Aorta (tissue), 5 donors: ENCODE measurements around the gene TTC29. TPM values are rescaled to one million over a fixed set of nuclear protein-coding genes. Genes with fewer than 3 reads are reported as not detected.
"Not testable (repeated sequence)": the region's sequence is repeated elsewhere in the genome, so short reads cannot be mapped to it uniquely, and the experiment has no call there.

Experiments used
- ATAC-seq: fragments of 200-7000 bp; cut with Tn5 transposase; one replicate; pipeline ENCODE4 v1.9.1; 2022; ENCODE audit warnings: moderate library complexity; ENCODE audit not compliant: low FRiP score
- DNase-seq, 2 donors: peaks; one replicate each; pipeline ENCODE4 v3.0.0-alpha.2; 2020
- H3K27ac ChIP-seq, 2 donors: one replicate each; pipeline ENCODE4 v1.5.1; 2013; ENCODE audit warnings: low read length in 2 of 2, mild to moderate bottlenecking in 2 of 2, moderate library complexity in 2 of 2, control low read depth in 1 of 2, inconsistent platforms in 1 of 2, low read depth in 1 of 2
- H3K27me3 ChIP-seq, 2 donors: one replicate each; pipeline ENCODE4 v1.6.1; 2013; ENCODE audit warnings: control low read depth in 1 of 2, low read length in 1 of 2, mild to moderate bottlenecking in 1 of 2, moderate library complexity in 1 of 2; ENCODE audit not compliant: insufficient read depth in 2 of 2, control insufficient read depth in 1 of 2
- H3K36me3 ChIP-seq, 2 donors: one replicate each; pipeline ENCODE4 v1.6.1; 2013; ENCODE audit warnings: control low read depth in 1 of 2, low read length in 1 of 2, mild to moderate bottlenecking in 1 of 2; ENCODE audit not compliant: insufficient read depth in 2 of 2, control insufficient read depth in 1 of 2
- H3K4me1 ChIP-seq, 2 donors: one replicate each; pipeline ENCODE4 v1.6.1; 2013; ENCODE audit warnings: low read length in 2 of 2, control low read depth in 1 of 2, mild to moderate bottlenecking in 1 of 2, moderate library complexity in 1 of 2; ENCODE audit not compliant: insufficient read depth in 2 of 2, control insufficient read depth in 1 of 2
- H3K4me3 ChIP-seq, 2 donors: one replicate each; pipeline ENCODE4 v1.5.1; 2013; ENCODE audit warnings: low read length in 2 of 2, control low read depth in 1 of 2, mild to moderate bottlenecking in 1 of 2
- H3K9me3 ChIP-seq: one replicate; pipeline ENCODE4 v1.6.1; 2013; ENCODE audit warnings: mild to moderate bottlenecking, low read length; ENCODE audit not compliant: control insufficient read depth
- WGBS, 2 donors: extraction: QIAGEN DNeasy Blood & Tissue Kit; methylation state at CpG; one replicate each; pipeline ENCODE4 v1.1.7; 2013; 5-methylcytosine and 5-hydroxymethylcytosine counted together
- intact Hi-C, 2 donors: fragments of 100-400 bp; cut with DNase I; formaldehyde crosslinking; loops; one replicate each; pipeline versions ENCODE4 v1.14.2 to v1.15.0; 2022
- polyA plus RNA-seq, 2 donors: library from polyadenylated mRNA; stranded (reverse); fragments of 200-250 nt; gene quantifications; one replicate each; pipeline ENCODE4 v1.2.3, GENCODE V29; 2013
- total RNA-seq, 2 donors: library from RNA; stranded (reverse); fragmentation: NEBNext Ultra II Directional; extraction: Animal tissue kit (Norgen Biotek cat#: 25700); gene quantifications; one replicate each; pipeline ENCODE4 v1.2.1, GENCODE V29; 2021
- donor health status: healthy with polysubstance abuse.
- donor health status: Bipolar disorder and iron deficiency.
- donor health status: DM: no; HTN: no; CAD: no.
- donor health status: DM: no; HTN: no; CAD: no.
- donor health status: DM: yes; HTN: yes; CAD: no.

Gene TTC29
- total and polyA plus RNA-seq, 4 donors = not detected

DNA sequence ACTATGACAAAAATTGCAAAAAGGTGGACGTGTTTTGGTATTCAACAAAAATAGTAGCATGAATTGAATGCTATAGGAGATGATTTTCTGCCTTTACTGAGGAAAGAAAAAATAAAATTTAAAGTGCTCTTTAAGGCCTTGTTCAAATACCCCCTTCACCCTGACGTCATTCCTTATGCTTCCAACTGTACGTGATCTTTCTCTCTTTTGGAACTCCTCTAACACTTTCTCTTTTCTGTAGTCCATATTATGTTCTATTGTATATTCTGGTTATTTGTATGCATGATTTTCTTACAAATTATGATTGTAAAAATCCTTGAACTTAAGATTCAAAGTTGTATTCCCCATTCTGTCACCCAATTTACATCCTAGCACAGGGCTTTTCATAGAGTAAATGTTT, 206.5 kb downstream of the TTC29 start:
- ATAC-seq = no peak
- Histone ChIP-seq H3K4me1 (no peaks in the 10 kb centered on the region), H3K27ac (no peak overlapping the region), H3K27me3 (no peaks in the 10 kb centered on the region), H3K4me3 (no peak overlapping the region), H3K9me3 (no peaks in the 10 kb centered on the region), H3K36me3 (no peaks in the 10 kb centered on the region)
- DNase-seq = no peak
- WGBS, 2 donors = 63 to 76% methylated on average over 3 of the region's 3 CpGs
- intact Hi-C loops = no loop called here

DNA sequence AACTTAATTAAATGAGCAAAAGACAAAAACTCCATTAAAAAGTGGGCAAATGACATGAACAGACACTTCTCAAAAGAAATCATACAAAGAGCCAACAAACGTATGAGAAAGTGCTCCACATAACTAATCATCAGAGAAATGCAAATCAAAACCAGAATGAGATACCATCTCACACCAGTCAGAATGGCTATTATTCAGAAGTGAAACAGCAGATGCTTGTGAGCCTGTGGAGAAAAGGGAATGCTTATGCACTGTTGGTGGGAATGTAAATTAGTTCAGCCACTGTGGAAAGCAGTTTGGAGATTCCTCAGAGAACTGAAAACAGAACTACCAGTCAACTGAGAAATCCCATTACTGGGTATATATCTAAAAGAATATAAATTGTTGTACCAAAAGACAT, 222.1 kb downstream of the TTC29 start:
- H3K4me3 ChIP-seq, H3K9me3 ChIP-seq, H3K27ac ChIP-seq, H3K27me3 ChIP-seq, H3K4me1 ChIP-seq, intact Hi-C loops, DNase-seq, ATAC-seq, H3K36me3 ChIP-seq: not testable (repeated sequence)
- WGBS, 2 donors = 48 to 55% methylated on average over 1 of the region's 1 CpG

DNA sequence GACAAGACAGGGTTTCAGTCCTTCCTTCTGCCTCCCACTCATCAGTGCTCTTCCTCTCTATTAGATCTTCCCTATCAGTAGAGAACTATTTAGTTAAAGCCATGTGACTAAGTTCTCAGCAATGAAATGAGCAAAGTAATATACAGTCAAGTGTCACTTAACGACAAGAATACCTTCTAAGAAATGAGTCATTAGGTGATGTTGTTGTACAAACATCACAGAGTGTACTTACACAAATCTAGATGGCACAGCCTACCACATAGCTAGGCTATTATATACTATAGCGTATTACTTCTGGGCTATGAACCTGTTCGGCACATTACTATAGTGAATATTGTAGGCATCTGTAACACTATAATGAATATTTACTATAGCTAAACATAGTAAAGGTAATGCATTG, 235.7 kb downstream of the TTC29 start:
- Histone ChIP-seq H3K36me3 (no peaks in the 10 kb centered on the region), H3K27me3 (no peaks in the 10 kb centered on the region)
- no peak for DNase-seq

DNA sequence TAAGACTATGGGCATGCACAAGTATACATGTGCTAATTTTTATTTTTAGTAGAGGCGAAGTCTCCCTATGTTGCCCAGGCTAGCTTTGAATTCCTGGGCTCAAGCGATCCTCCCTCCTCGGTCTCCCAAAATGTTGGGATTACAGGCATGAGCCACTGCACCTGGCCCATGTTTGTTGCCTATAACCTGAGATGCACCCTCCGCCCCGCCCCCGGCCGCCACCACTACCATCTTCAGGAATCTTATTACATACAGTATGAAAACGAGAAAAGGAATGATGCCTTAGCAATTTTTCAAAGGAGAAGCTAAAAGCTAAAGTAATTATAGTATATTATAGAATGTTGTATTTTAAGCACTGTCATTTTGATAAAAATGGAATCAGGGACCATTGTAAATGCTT, 245.8 kb downstream of the TTC29 start:
- intact Hi-C loops = no loop called here
- peak in 1 of 2 donors; percentile 62 for DNase-seq
- no peaks in the 10 kb centered on the region for H3K36me3 ChIP-seq
- no peaks in the 10 kb centered on the region for H3K9me3 ChIP-seq
- no peak overlapping the region for H3K4me3 ChIP-seq
- no peak overlapping the region for H3K27ac ChIP-seq
- no peaks in the 10 kb centered on the region for H3K4me1 ChIP-seq
- H3K27me3 ChIP-seq = no peaks in the 10 kb centered on the region
- WGBS, 2 donors = 88 to 93% methylated on average over 8 of the region's 8 CpGs
- no peak for ATAC-seq

More for the DNA sequence above, 235.7 kb downstream of the TTC29 start:
- Histone ChIP-seq H3K4me3 (no peak overlapping the region), H3K4me1 (no peaks in the 10 kb centered on the region), H3K9me3 (no peaks in the 10 kb centered on the region), H3K27ac (no peak overlapping the region)
- no peak for ATAC-seq
- intact Hi-C loops = no loop called here
- WGBS, 2 donors = 85 to 90% methylated on average over 3 of the region's 3 CpGs

DNA sequence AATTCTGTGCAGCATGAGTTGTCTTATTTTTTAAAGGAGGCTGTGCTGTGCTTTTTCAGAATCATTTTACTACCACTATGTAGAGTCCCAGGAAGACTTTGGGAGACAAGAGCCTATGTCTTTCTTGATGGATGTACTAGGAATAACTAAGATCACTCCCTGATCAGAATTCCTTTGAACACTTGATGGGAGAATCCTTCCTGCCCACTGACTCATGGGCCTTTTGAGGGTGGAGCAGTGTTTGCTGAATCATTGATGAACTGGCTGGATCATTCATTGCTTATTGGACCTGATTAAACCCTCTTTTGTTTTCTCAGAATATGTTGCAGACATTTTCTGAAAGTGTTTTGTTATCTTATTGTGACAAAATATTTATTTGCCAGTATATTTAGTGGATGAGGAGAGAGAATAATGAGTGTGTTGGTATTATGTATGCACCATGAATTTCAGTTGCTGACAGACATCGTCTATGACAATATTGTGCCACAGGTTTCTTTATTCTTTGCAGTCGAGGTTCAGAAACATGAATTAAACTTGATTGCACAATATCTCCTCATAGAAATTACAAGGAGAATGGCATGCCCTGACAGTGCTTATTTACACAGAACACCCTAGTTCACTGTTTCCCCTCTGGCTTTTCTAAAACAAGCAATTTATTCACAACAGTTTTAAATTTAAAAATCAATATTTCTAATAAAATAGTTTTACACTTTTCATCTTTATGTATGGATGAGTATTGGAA, 270.7 kb downstream of the TTC29 start:
- H3K4me1 ChIP-seq = no peaks in the 10 kb centered on the region
- H3K36me3 ChIP-seq = no peaks in the 10 kb centered on the region
- intact Hi-C loops = no loop called here
- no peaks in the 10 kb centered on the region for H3K9me3 ChIP-seq
- DNase-seq = no peak
- no peak overlapping the region for H3K27ac ChIP-seq
- no peak overlapping the region for H3K4me3 ChIP-seq
- no peaks in the 10 kb centered on the region for H3K27me3 ChIP-seq
- ATAC-seq = no peak
- whole genome bisulfite sequencing, 2 donors = 68 to 71% methylated on average over 2 of the region's 2 CpGs

DNA sequence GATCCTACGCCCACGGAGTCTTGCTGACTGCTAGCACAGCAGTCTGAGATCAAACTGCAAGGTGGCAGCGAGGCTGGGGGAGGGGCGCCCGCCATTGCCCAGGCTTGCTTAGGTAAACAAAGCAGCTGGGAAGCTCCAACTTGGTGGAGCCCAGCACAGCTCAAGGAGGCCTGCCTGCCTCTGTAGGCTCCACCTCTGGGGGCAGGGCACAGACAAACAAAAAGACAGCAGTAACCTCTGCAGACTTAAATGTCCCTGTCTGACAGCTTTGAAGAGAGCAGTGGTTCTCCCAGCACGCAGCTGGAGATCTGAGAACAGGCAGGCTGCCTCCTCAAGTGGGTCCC, 281.7 kb downstream of the TTC29 start:
- H3K27ac ChIP-seq, intact Hi-C loops, H3K4me1 ChIP-seq, H3K4me3 ChIP-seq, DNase-seq, H3K9me3 ChIP-seq, ATAC-seq, H3K27me3 ChIP-seq, H3K36me3 ChIP-seq: not testable (repeated sequence)
- WGBS, 2 donors = 57 to 60% methylated on average over 5 to 6 of the region's 6 CpGs

DNA sequence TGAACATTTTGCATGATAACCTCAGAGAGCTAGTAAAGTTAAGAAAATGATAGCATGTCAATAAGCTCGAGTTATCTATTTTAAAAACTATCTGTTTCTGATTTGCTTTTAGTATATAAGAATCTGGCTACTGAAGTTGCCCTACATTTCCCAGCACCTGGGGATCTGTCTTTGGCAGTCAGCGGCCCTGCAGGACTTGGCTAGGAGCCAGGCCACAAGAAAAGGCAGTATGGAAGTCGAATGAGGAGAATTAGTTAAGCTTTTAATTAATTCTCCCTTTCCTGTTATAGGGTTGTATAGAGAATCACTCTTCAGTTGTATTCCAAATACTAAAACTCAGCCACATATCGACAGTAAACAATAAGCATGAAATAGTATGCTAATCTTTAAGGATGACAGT, 284.3 kb downstream of the TTC29 start:
- H3K27me3 ChIP-seq = peaks cover 0 to 2% of the 10 kb centered on the region in 2 donors
- DNase-seq (no peak), ATAC-seq (no peak)
- H3K27ac ChIP-seq = no peak overlapping the region
- H3K9me3 ChIP-seq = peaks cover 1% of the 10 kb centered on the region
- no peak overlapping the region for H3K4me3 ChIP-seq
- WGBS, 2 donors = 56 to 57% methylated on average over 4 of the region's 4 CpGs
- no peaks in the 10 kb centered on the region for H3K36me3 ChIP-seq
- H3K4me1 ChIP-seq = no peaks in the 10 kb centered on the region
- intact Hi-C loops = no loop called here
